NCI-H1092 (cell line): ENCODE results near the gene CREB3L2.
"Not testable (repeated sequence)": the region's sequence is repeated elsewhere in the genome, so short reads cannot be mapped to it uniquely, and the experiment has no call there.

Experiments used
- DNase-seq: peaks from one replicate; lab custom pipeline; 2025; lab: John Stamatoyannopoulos, UW

The CREB3L2 gene

GRCh38 chr7:137987968-137988367 lies 13.9 kb downstream of the CREB3L2 start:
- no peak for DNase-seq

DNA sequence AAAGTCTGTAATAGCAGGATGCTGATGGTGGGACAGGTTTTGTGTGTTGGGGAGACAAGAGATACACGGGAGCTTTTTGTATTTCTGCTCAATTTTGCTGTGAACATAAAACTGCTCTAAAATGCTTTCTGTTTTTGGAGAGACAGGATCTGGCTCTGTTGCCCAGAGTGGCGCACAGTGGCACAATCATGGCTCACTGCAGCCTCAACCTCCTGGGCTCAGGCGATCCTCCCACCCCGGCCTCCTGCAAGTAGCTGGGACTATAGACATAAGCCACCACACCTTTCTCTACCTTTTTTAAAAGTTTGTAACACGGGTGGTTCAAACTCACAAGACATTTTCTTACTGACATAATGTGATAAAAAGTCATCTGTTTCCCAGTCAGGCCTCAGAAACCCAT lies 14.3 kb downstream of the CREB3L2 start:
- DNase-seq = no peak

DNA sequence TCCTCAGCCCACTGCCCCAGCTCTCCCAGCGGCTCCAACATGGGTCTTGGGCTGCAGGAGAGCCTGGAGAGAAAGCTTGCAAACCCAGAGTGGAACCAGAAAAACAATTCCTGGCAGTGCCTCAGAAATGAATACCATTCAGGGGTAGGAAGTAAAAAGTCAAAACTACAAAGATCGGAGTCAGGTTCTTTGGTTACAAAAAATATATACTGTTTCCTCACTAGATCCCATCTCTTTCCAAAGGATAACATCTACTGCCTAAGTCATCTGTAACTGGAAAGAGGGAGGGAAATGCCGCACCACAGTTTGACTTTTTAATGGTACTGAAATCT lies 14.9 kb downstream of the CREB3L2 start:
- DNase-seq = no peak

DNA sequence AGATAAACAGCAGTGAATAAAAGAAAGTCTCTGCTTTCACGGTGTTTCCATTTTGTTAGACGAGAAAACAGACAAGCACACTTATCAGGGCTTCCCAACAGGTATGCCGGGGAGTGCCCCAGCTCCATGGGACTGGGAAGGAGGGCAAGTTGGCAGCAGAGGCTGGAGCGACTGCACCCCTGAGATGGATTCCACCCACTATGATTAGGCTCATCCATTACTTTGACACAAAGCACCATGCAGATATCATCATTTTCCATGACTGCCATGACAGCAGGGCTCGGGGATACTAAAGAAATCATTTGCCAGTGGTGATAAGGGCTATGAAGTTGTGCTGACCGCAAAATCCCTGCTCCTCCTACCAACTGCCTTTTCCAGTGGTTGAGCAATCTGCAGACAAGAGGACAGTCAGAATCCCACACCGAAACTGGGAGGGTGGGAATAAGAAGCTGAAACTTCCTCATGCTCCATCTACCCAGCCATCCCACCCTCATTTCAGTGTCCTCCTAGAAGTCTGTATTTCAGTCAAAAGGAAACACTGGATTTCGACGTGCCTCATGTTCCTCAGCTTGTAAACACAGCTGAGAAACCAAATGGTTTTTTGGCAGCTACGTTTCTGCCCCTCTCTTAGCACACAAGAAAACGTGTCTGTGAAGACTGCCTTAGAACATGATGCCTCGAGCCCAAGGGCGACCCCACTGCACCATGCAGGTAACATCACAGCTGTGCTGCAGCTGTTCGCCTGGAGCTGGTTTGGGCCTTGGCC lies 15.5 kb downstream of the CREB3L2 start:
- no peak for DNase-seq

DNA sequence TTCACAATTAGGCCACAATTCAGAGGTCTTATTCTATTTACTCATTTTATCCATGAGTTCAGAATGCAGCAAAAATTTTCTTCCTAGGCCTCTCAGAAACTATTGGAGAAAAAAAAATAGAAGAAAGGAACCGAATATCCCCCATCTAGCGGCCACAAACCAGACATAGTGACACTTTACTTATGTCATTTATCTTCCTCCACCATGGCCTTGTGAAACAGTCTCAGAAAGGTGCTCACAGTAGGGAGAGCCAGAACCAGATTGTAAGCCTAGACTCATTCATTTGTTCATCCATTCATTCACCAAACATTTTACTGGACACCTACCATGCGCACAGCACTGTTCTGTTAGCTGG lies 16.0 kb downstream of the CREB3L2 start:
- DNase-seq = no peak

- no peak for DNase-seq
Observed at GRCh38 chr7:137985253-137985896, 16.5 kb downstream of the CREB3L2 start.

GRCh38 chr7:137984181-137985041 lies 17.5 kb downstream of the CREB3L2 start:
- no peak for DNase-seq

GRCh38 chr7:137983323-137984008 lies 18.4 kb downstream of the CREB3L2 start:
- no peak for DNase-seq

- DNase-seq = not testable (repeated sequence)
Observed at GRCh38 chr7:137982394-137982793, 19.5 kb downstream of the CREB3L2 start.

- no peak for DNase-seq
Observed at GRCh38 chr7:137981668-137982067, 20.2 kb downstream of the CREB3L2 start.

DNA sequence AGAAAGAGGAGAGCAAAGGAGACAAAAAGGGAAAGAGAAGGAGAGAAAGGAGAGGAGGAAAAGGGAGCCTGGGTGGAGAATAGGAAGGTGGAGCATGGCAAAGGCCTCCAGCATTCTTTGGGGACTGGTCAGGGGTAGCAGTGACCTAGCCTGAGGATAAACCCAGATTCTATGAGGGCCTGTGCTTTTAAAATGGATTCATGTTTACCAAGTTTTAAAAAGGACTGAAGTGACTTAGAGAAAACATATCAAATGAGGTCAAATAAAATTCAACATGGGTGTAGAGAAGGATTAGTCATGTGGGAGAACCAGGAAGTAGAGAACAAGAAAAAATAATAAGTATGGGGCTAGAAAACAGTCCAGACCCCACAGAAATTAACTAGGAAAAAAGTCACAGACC lies 20.7 kb downstream of the CREB3L2 start:
- no peak for DNase-seq

DNA sequence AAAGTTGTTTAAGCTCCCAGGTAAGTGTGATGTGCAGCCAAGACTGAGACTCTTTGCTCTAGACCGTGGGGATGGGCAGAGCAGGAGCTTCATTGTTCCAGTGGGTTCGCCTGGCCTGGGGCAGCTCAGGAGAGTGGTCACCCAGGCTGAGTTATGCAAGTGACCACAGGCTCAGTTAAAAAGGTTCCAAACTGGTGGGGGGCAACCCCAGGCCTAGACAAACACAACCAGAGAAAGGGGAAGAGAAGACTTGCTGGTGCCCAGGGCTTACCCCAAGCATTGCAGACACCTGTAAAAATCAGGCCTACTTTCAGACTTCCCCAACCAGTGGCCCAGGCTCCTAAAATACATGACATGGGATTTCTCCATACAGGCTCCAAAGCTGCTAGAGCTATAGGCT lies 21.6 kb downstream of the CREB3L2 start:
- DNase-seq = no peak

DNA sequence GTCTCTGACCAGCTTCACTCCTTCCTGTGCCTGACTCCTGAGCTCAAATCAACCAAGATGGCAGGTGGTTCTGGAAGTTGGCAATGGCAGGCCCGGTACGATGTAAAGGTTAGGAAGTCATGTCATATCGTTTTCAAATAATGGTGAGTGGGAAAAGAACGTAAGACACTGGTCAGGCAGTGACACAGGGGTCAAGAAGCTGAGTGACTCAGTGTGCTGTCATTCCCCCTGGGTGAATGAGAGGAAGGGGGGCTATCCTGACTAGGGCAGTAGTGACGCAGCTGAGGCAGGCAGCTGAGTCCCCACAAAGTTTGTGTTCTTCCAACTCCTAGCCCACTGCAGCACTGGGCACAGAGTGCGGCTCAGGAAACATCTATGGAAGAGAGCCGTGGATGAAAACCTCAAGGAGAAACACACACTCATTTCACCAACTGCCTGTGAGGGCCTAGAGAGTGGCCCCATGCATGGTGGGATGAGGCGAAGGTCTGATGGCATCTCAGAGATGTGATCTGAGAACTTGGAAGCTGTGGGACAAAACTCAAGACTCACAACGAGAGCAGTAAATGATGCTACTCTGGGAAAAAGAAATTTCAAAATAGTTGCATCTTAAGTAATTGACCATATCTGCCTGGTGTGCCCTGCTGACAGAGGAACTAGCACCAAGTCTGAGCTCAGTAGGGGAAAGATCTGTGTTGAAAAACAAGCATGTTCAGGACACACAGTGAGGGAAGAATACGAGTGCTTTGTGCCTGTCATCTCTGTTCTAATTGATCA lies 23.2 kb downstream of the CREB3L2 start:
- DNase-seq = no peak

DNA sequence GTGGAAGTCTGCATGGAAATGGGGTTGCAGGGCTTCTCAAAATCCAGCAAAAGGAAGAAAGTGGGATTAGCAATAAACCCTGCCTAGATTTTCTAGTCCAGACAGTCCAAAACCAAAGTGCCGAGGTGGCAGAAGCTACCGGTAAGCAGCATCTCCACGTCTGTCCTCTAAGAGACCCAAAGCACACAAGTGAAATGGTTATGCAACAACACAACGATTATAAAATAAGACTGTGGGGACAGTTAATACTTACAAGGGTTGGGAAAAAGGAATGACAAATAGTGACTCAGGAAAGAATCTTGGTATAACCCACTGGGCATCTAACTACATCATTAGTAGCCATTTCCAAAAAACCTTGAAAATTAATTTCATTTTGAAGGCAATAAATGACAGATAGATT lies 24.7 kb downstream of the CREB3L2 start:
- DNase-seq = no peak

GRCh38 chr7:137976696-137977095 lies 25.2 kb downstream of the CREB3L2 start:
- no peak for DNase-seq

- no peak for DNase-seq
Observed at GRCh38 chr7:137976232-137976631, 25.7 kb downstream of the CREB3L2 start.

GRCh38 chr7:137975768-137976167 lies 26.1 kb downstream of the CREB3L2 start:
- no peak for DNase-seq

GRCh38 chr7:137975221-137975620 lies 26.7 kb downstream of the CREB3L2 start:
- no peak for DNase-seq

GRCh38 chr7:137974766-137975165 lies 27.1 kb downstream of the CREB3L2 start:
- DNase-seq = no peak

DNA sequence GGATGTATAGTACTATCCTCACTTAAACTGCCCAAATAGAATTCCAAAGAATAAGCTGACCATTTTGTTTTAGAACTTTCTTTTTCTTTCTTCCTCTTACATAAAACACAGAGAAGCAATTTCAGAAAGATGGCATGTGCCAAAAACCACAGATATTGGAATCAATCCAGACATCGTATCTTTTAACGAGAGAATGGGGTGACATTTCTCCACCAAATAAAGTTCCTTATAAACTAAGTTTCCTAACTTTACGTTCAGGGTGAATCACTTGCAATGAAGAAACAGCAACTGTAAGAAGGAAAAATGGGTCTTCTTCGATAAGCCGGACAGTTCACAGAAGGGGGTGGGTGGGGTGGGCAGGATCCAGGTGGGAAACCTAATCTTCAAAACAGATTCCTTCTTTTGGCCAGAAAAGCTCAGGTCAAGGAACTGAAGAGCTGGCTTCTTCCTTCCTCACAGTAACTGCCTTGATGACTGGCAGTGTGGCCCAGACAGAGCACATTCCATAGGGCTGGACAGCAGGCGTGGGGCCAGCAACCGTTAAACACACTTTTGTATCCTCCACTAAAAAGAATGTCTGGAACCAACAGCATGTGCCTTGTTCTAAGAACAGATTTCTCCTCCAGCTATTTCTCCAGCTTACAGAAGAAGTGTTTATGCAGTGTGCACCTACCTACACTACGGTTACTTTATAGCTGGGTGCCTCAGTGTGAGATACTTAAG lies 31.5 kb downstream of the CREB3L2 start:
- no peak for DNase-seq

DNA sequence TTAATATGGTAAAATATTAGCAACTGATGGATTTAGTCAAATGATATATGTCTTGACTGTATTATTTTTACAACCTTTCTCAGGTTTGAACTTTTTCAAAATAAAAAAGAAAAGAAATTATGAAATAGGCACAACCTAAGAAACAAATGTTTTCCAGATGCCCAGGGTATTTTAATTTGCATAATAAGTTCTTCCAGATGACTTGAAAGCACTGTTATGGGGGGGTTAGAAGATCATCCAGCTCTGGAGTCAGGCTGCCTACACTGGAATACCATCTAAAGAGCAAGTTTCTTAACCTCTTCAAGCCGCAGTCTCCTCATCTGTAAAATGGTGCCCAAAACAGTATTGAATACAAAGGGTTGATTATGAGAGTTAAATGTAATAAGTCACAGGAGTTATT lies 32.1 kb downstream of the CREB3L2 start:
- DNase-seq = no peak
